Gastrocnemius medialis (tissue), 4 donors: ENCODE results near the gene RPL19.

Source experiments
- CTCF ChIP-seq, 5 experiments: fragments of 450-650 bp in 3 of 5; fragments of 200-600 bp in 2 of 5; sonication (generic) in 2 of 5; IDR thresholded peaks in 4 of 5; conservative IDR thresholded peaks in 1 of 5; 1 replicate in 4 of 5; 2 replicates in 1 of 5; pipeline ENCODE4 v1.5.1; 2016 to 2019; ENCODE audit warnings: antibody characterized with exemption in 5 of 5, mild to moderate bottlenecking in 3 of 5, moderate library complexity in 3 of 5
- POLR2A ChIP-seq, 2 donors: fragments of 450-650 bp; IDR thresholded peaks; one replicate each; pipeline ENCODE4 v1.6.1; 2017; ENCODE audit warnings: antibody characterized with exemption in 2 of 2, mild to moderate bottlenecking in 2 of 2, moderate library complexity in 2 of 2

GRCh38 chr17:39195568-39196160, 4.4 kb upstream of the RPL19 start:
- TF ChIP-seq CTCF (IDR thresholded peaks at IDR 0.05 in 4 of 5, conservative IDR thresholded peaks at IDR 0.05 in 1 of 5) (no peak), POLR2A (IDR thresholded peaks at IDR 0.05) (no peak)
